ENCODE measurements around the gene TRDMT1. TPM values are rescaled to one million over a fixed set of nuclear protein-coding genes. Genes with fewer than 3 reads are reported as not detected.
"Not testable (repeated sequence)": the region's sequence is repeated elsewhere in the genome, so short reads cannot be mapped to it uniquely, and the experiment has no call there.

The TRDMT1 gene
- total RNA-seq, 4 donors from 2014 or later = 4.9 to 13.7 (median 6.2) TPM

- DNase-seq (ENCODE audit: low spot score) = no peak
- ATAC-seq (ENCODE audit: low FRiP score) = no peak
- TF ChIP-seq CTCF (IDR thresholded peaks at IDR 0.05) = no peak
Measured at GRCh38 chr10:17119845-17120244, 81.6 kb downstream of the TRDMT1 start.

GRCh38 chr10:17116193-17116592, 85.3 kb downstream of the TRDMT1 start:
- no peak for TF ChIP-seq CTCF (IDR thresholded peaks at IDR 0.05)
- ATAC-seq (ENCODE audit: low FRiP score) (no peak), DNase-seq (ENCODE audit: low spot score) (no peak)

GRCh38 chr10:17115683-17116082, 85.8 kb downstream of the TRDMT1 start:
- TF ChIP-seq CTCF (IDR thresholded peaks at IDR 0.05) = no peak
- ATAC-seq (ENCODE audit: low FRiP score) (no peak), DNase-seq (ENCODE audit: low spot score) (no peak)

GRCh38 chr10:17114878-17115444, 86.5 kb downstream of the TRDMT1 start:
- not testable (repeated sequence) for DNase-seq (ENCODE audit: low spot score); ATAC-seq (ENCODE audit: low FRiP score)

- TF ChIP-seq CTCF (IDR thresholded peaks at IDR 0.05) = no peak
- ATAC-seq (ENCODE audit: low FRiP score) = no peak
- DNase-seq (ENCODE audit: low spot score) = no peak
Measured at GRCh38 chr10:17113889-17114540, 87.5 kb downstream of the TRDMT1 start.

- ATAC-seq (ENCODE audit: low FRiP score) = no peak
- no peak for DNase-seq (ENCODE audit: low spot score)
- TF ChIP-seq CTCF (IDR thresholded peaks at IDR 0.05) = no peak
Measured at GRCh38 chr10:17113346-17113745, 88.1 kb downstream of the TRDMT1 start.

- DNase-seq (ENCODE audit: low spot score) (no peak), ATAC-seq (ENCODE audit: low FRiP score) (no peak)
- no peak for TF ChIP-seq CTCF (IDR thresholded peaks at IDR 0.05)
Measured at GRCh38 chr10:17112566-17112965, 88.9 kb downstream of the TRDMT1 start.
